Esophagus muscularis mucosa (tissue), 4 donors: ENCODE data around the gene GALM. TPM values are rescaled to one million over a fixed set of nuclear protein-coding genes. Genes with fewer than 3 reads are reported as not detected.
"Not testable (repeated sequence)": the region's sequence is repeated elsewhere in the genome, so short reads cannot be mapped to it uniquely, and the experiment has no call there.

ENCODE experiments used
- DNase-seq: peaks from one replicate; pipeline ENCODE4 v3.0.0-alpha.2; 2017; ENCODE audit errors: extremely low spot score
- H3K27ac ChIP-seq, 4 donors: fragments of 200-600 bp; sonication (generic); replicated peaks in 1 of 4; 1 replicate in 3 of 4; 2 replicates in 1 of 4; pipeline ENCODE4 v1.5.1; 2016 to 2019; ENCODE audit warnings: mild to moderate bottlenecking in 1 of 4
- H3K27me3 ChIP-seq, 4 donors: fragments of 200-600 bp; sonication (generic); one replicate each; pipeline versions ENCODE4 v1.5.1 to v1.6.0; 2016 to 2019
- H3K36me3 ChIP-seq, 4 donors: fragments of 200-600 bp; sonication (generic); one replicate each; pipeline ENCODE4 v1.5.1; 2016 to 2019
- H3K4me1 ChIP-seq, 4 donors: fragments of 200-600 bp; sonication (generic); one replicate each; pipeline ENCODE4 v1.5.1; 2016 to 2019
- H3K4me3 ChIP-seq, 4 donors: fragments of 200-600 bp; sonication (generic); 1 replicate in 2 of 4; 2 replicates in 2 of 4; pipeline ENCODE4 v1.5.1; 2016 to 2019; ENCODE audit warnings: mild to moderate bottlenecking in 4 of 4, moderate library complexity in 1 of 4
- H3K9me3 ChIP-seq, 4 donors: fragments of 200-600 bp; sonication (generic); 1 replicate in 3 of 4; 2 replicates in 1 of 4; pipeline ENCODE4 v1.5.1; 2016 to 2019
- CTCF ChIP-seq, 3 experiments: fragments of 200-600 bp in 2 of 3; fragments of 450-650 bp in 1 of 3; sonication (generic) in 2 of 3; IDR thresholded peaks; one replicate each; pipeline ENCODE4 v1.5.1; 2017 to 2019; ENCODE audit warnings: antibody characterized with exemption in 3 of 3, mild to moderate bottlenecking in 2 of 3, moderate library complexity in 1 of 3
- EP300 ChIP-seq: sonication (generic); formaldehyde crosslinking; IDR thresholded peaks from one replicate; pipeline ENCODE4 v1.6.1; 2017; ENCODE audit warnings: antibody characterized with exemption
- POLR2A ChIP-seq: fragments of 450-650 bp; IDR thresholded peaks from one replicate; pipeline ENCODE4 v1.6.1; 2017; ENCODE audit warnings: antibody characterized with exemption, moderate library complexity, mild to moderate bottlenecking, low read depth
- POLR2AphosphoS5 ChIP-seq, 2 donors: sonication (generic); formaldehyde crosslinking; IDR thresholded peaks; one replicate each; pipeline ENCODE4 v1.6.1; 2017; ENCODE audit warnings: antibody characterized with exemption in 2 of 2
- WGBS: methylation state at CpG from one replicate; pipeline ENCODE4 v1.1.5; 2018; 5-methylcytosine and 5-hydroxymethylcytosine counted together
- intact Hi-C: fragments of 100-400 bp; cut with DNase I; formaldehyde crosslinking; loops from one replicate; pipeline ENCODE4 v1.15.1; 2023
- total RNA-seq, 4 donors: library from RNA; depleted of rRNA; stranded (reverse); fragments of >200 nt; gene quantifications; one replicate each; pipeline versions ENCODE4 v1.1.0 to v1.2.1, GENCODE V29; 2016

Gene GALM
- total RNA-seq, 4 donors from 2014 or later: 8.3 to 14.6 (median 11.6) TPM

- no peak for TF ChIP-seq POLR2A
- no peak for TF ChIP-seq CTCF (IDR thresholded peaks at IDR 0.05)
- TF ChIP-seq EP300: no peak
- no peak for TF ChIP-seq POLR2AphosphoS5 (IDR thresholded peaks at IDR 0.05)
- WGBS: 32% methylated on average over 18 of the region's 18 CpGs
- Histone ChIP-seq H3K36me3 (peaks cover 23 to 28% (median 26%) of the 10 kb centered on the region in 4 donors), H3K4me3 (peak overlapping the region; percentile 77 to 91 (median 84)), H3K4me1 (peaks cover 36 to 42% (median 38%) of the 10 kb centered on the region in 4 donors), H3K27me3 (no peaks in the 10 kb centered on the region), H3K27ac (peak overlapping the region; percentile 96 to 99 (median 98)), H3K9me3 (no peaks in the 10 kb centered on the region)
- intact Hi-C loops: no loop called here
- DNase-seq: no peak
Measured at GRCh38 chr2:38751596-38752410, 85.9 kb downstream of the GALM start.

- Histone ChIP-seq H3K9me3 (no peaks in the 10 kb centered on the region), H3K36me3 (peaks cover 2 to 5% (median 3%) of the 10 kb centered on the region in 4 donors), H3K4me1 (peaks cover 14 to 21% (median 16%) of the 10 kb centered on the region in 4 donors), H3K27me3 (no peaks in the 10 kb centered on the region), H3K27ac (no peak overlapping the region), H3K4me3 (peak overlapping the region in 1 of 4 donors; percentile 3)
- TF ChIP-seq CTCF (IDR thresholded peaks at IDR 0.05) (no peak), EP300 (no peak), POLR2AphosphoS5 (IDR thresholded peaks at IDR 0.05) (no peak), POLR2A (no peak)
- intact Hi-C loops: no loop called here
- no peak for DNase-seq
Measured at GRCh38 chr2:38754049-38754448, 88.1 kb downstream of the GALM start.

- H3K4me3 ChIP-seq: peak overlapping the region; percentile 3 to 25 (median 18)
- 53% methylated on average over 3 of the region's 3 CpGs for WGBS
- H3K36me3 ChIP-seq: peaks cover 0 to under 1% (median 0%) of the 10 kb centered on the region in 4 donors
- intact Hi-C loops: no loop called here
- DNase-seq: no peak
- TF ChIP-seq EP300 (no peak), POLR2AphosphoS5 (IDR thresholded peaks at IDR 0.05) (no peak), CTCF (IDR thresholded peaks at IDR 0.05) (no peak), POLR2A (no peak)
- H3K4me1 ChIP-seq: peaks cover 10 to 16% (median 12%) of the 10 kb centered on the region in 4 donors
- H3K27me3 ChIP-seq: no peaks in the 10 kb centered on the region
- H3K9me3 ChIP-seq: no peaks in the 10 kb centered on the region
- H3K27ac ChIP-seq: no peak overlapping the region
Measured at GRCh38 chr2:38754506-38754905, 88.6 kb downstream of the GALM start.

DNA sequence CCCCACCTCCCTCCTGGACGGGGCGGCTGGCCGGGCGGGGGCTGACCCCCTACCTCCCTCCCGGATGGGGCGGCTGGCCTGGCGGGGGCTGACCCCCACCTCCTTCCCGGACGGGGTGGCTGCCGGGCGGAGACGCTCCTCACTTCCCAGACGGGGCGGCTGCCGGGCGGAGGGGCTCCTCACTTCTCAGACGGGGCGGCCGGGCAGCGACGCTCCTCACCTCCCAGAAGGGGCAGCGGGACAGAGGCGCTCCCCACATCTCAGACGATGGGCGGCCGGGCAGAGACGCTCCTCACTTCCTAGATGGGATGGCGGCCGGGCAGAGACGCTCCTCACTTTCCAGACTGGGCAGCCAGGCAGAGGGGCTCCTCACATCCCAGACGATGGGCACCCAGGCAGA lies 90.0 kb downstream of the GALM start:
- intact Hi-C loops, H3K27me3 ChIP-seq, DNase-seq, H3K36me3 ChIP-seq, H3K9me3 ChIP-seq, H3K27ac ChIP-seq, H3K4me3 ChIP-seq: not testable (repeated sequence)
- 95% methylated on average over 23 of the region's 31 CpGs for WGBS
- peaks cover 5 to 11% (median 7%) of the 10 kb centered on the region in 4 donors for H3K4me1 ChIP-seq

DNA sequence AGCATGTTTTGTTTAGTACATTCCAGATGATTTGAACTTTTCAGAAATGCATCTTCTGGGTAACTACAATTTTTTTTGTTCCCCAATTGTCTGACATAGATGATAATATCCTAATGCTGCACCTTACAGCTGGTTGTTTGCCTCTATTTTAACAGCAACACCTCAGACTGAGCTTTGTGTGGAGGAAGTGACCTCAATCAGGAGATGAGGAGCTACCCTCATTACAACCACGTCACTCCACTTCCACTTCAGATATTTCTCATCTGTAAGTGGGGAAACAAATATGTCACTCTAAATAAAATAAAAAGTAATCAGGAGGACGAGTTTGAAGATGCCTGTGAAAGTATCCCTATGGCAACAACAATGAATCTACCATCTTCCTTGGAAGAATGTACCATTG lies 97.3 kb downstream of the GALM start:
- Histone ChIP-seq H3K27me3 (no peaks in the 10 kb centered on the region), H3K4me3 (no peak overlapping the region), H3K4me1 (no peaks in the 10 kb centered on the region), H3K27ac (no peak overlapping the region), H3K9me3 (no peaks in the 10 kb centered on the region), H3K36me3 (no peaks in the 10 kb centered on the region)
- DNase-seq: no peak
- intact Hi-C loops: no loop called here
- no peak for TF ChIP-seq POLR2A
- no peak for TF ChIP-seq POLR2AphosphoS5 (IDR thresholded peaks at IDR 0.05)
- no peak for TF ChIP-seq CTCF (IDR thresholded peaks at IDR 0.05)
- TF ChIP-seq EP300: no peak
- 65% methylated on average over 2 of the region's 2 CpGs for WGBS
